Ovary (tissue), 3 donors: ENCODE measurements around the gene TSEN34.

ENCODE experiments used
- EP300 ChIP-seq: sonication (generic); formaldehyde crosslinking; IDR thresholded peaks from one replicate; pipeline ENCODE4 v1.6.1; 2017; ENCODE audit warnings: antibody characterized with exemption
- POLR2A ChIP-seq: fragments of 450-650 bp; IDR thresholded peaks from one replicate; pipeline ENCODE4 v1.6.1; 2017; ENCODE audit warnings: antibody characterized with exemption, mild to moderate bottlenecking, moderate library complexity
- TF ChIP-seq, protein P1 (sequence below), 3 donors: fragments of 450-650 bp in 2 of 3; fragments of 200-600 bp in 1 of 3; IDR thresholded peaks; one replicate each; pipeline versions ENCODE4 v1.5.1 to v1.8.0; 2016 to 2022; ENCODE audit warnings: antibody characterized with exemption in 3 of 3, mild to moderate bottlenecking in 1 of 3
- donor health status: DM: no; HTN: no; CAD: no.

DNA sequence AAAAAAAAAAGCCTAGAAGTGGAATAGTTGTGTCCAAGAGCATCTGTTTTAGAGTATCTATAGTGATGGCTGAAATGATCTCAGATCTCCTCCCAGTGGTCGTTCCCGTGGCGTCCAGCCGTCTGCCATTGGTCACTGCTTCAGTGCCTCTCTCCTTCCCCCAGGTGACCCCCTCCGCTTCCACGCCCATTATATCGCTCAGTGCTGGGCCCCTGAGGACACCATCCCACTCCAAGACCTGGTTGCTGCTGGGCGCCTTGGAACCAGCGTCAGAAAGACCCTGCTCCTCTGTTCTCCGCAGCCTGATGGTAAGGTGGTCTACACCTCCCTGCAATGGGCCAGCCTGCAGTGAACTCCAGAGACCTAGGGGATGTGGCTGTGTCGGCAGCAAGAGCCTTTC, 1.9 kb downstream of the TSEN34 start:
- TF ChIP-seq EP300 = no peak
- TF ChIP-seq, protein P1, sequence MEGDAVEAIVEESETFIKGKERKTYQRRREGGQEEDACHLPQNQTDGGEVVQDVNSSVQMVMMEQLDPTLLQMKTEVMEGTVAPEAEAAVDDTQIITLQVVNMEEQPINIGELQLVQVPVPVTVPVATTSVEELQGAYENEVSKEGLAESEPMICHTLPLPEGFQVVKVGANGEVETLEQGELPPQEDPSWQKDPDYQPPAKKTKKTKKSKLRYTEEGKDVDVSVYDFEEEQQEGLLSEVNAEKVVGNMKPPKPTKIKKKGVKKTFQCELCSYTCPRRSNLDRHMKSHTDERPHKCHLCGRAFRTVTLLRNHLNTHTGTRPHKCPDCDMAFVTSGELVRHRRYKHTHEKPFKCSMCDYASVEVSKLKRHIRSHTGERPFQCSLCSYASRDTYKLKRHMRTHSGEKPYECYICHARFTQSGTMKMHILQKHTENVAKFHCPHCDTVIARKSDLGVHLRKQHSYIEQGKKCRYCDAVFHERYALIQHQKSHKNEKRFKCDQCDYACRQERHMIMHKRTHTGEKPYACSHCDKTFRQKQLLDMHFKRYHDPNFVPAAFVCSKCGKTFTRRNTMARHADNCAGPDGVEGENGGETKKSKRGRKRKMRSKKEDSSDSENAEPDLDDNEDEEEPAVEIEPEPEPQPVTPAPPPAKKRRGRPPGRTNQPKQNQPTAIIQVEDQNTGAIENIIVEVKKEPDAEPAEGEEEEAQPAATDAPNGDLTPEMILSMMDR (IDR thresholded peaks at IDR 0.05) = no peak
- no peak for TF ChIP-seq POLR2A
